Fibroblast of lung (primary cell): ENCODE data around the gene SLAMF9. TPM values are rescaled to one million over a fixed set of nuclear protein-coding genes. Genes with fewer than 3 reads are reported as not detected.

Experiments used
- DNase-seq, 2 donors: peaks; one replicate each; pipeline versions ENCODE4 v3.0.0 to v3.0.0-alpha.2; 2010; ENCODE audit warnings: low read depth in 2 of 2
- H2AFZ ChIP-seq: 2 replicates; pipeline ENCODE4 v1.5.1; 2012; ENCODE audit warnings: low read length, control low read depth, inconsistent platforms
- H3K27ac ChIP-seq: 2 replicates; pipeline ENCODE4 v1.5.1; 2011; ENCODE audit warnings: low read length, control low read depth; ENCODE audit not compliant: insufficient read depth
- H3K27me3 ChIP-seq: 2 replicates; pipeline ENCODE4 v1.5.1; 2011; ENCODE audit warnings: mild to moderate bottlenecking, low read length; ENCODE audit not compliant: control insufficient read depth, insufficient read depth
- H3K36me3 ChIP-seq: 2 replicates; pipeline ENCODE4 v1.5.1; 2011; ENCODE audit warnings: low read length; ENCODE audit not compliant: control insufficient read depth, insufficient read depth
- H3K4me1 ChIP-seq: 2 replicates; pipeline ENCODE4 v1.5.1; 2011; ENCODE audit warnings: low read length; ENCODE audit not compliant: control insufficient read depth, insufficient read depth; ENCODE audit errors: extremely low read depth
- H3K4me2 ChIP-seq: 2 replicates; pipeline ENCODE4 v1.5.1; 2011; ENCODE audit warnings: low read length, control low read depth; ENCODE audit not compliant: insufficient read depth; ENCODE audit errors: extremely low read depth
- H3K4me3 ChIP-seq, 4 experiments: fragments of 200-600 bp in 1 of 4; sonication (generic) in 1 of 4; replicated peaks in 1 of 4; 2 replicates each; pipeline ENCODE4 v1.5.1; 2011 to 2016; ENCODE audit warnings: low read length in 4 of 4, low read depth in 3 of 4, mild to moderate bottlenecking in 3 of 4, control low read depth in 2 of 4, inconsistent platforms in 1 of 4, mixed read lengths in 1 of 4; ENCODE audit not compliant: insufficient read depth in 1 of 4; ENCODE audit errors: control extremely low read depth in 1 of 4
- H3K79me2 ChIP-seq: 2 replicates; pipeline ENCODE4 v1.5.1; 2012; ENCODE audit warnings: mild to moderate bottlenecking, low read length, inconsistent platforms; ENCODE audit not compliant: control insufficient read depth, insufficient read depth
- H3K9ac ChIP-seq: 2 replicates; pipeline ENCODE4 v1.5.1; 2011; ENCODE audit warnings: mild to moderate bottlenecking, low read length, control low read depth; ENCODE audit not compliant: insufficient read depth
- H3K9me3 ChIP-seq: 2 replicates; pipeline ENCODE4 v1.5.1; 2012; ENCODE audit warnings: low read depth, low read length; ENCODE audit not compliant: control insufficient read depth, insufficient read depth
- H4K20me1 ChIP-seq: 2 replicates; pipeline ENCODE4 v1.5.1; 2011; ENCODE audit warnings: low read length; ENCODE audit not compliant: control insufficient read depth, insufficient read depth; ENCODE audit errors: extremely low read depth
- CTCF ChIP-seq, 2 donors: IDR thresholded peaks in 1 of 2; conservative IDR thresholded peaks in 1 of 2; 1 replicate in 1 of 2; 2 replicates in 1 of 2; pipeline ENCODE4 v1.5.1; 2011 to 2012; ENCODE audit warnings: low read length in 2 of 2, control low read depth in 1 of 2, inconsistent platforms in 1 of 2, low read depth in 1 of 2, mild to moderate bottlenecking in 1 of 2
- EZH2 ChIP-seq: IDR thresholded peaks from 2 replicates; pipeline ENCODE4 v1.5.1; 2012; ENCODE audit warnings: low read length, control low read depth, mild to moderate bottlenecking; ENCODE audit errors: missing control alignments
- polyA plus RNA-seq, 2 donors: library from polyadenylated mRNA; depleted of rRNA in 1 of 2; stranded (reverse) in 1 of 2; unstranded in 1 of 2; fragments of >200 nt; gene quantifications; 2 replicates each; pipeline ENCODE4 v1.2.1, GENCODE V29; 2011 to 2012; ENCODE audit warnings: missing spikeins in 1 of 2
- total RNA-seq: library from RNA; depleted of rRNA; stranded (reverse); fragments of >200 nt; gene quantifications from 2 replicates; pipeline ENCODE4 v1.2.1, GENCODE V29; 2014

SLAMF9 gene
- total and polyA plus RNA-seq, 2 donors (not counting 1 experiment from before 2014, with no cell fraction given): not detected

- Histone ChIP-seq H4K20me1 (no peaks in the 10 kb centered on the region), H3K27me3 (no peaks in the 10 kb centered on the region), H3K9me3 (no peaks in the 10 kb centered on the region), H3K79me2 (peaks cover 62% of the 10 kb centered on the region), H3K9ac (peak overlapping the region; percentile 99), H3K36me3 (peaks cover 27% of the 10 kb centered on the region), H3K27ac (peak overlapping the region; percentile 100), H3K4me2 (peak overlapping the region; percentile 96), H2AFZ (no peak overlapping the region), H3K4me1 (peaks cover 36% of the 10 kb centered on the region), H3K4me3 (peak overlapping the region; percentile 44 to 98 (median 85))
- peak; percentile 22 to 97 for DNase-seq
- TF ChIP-seq EZH2: no peak
- no peak for TF ChIP-seq CTCF (conservative IDR thresholded peaks at IDR 0.05 in 1 of 2, IDR thresholded peaks at IDR 0.05 in 1 of 2; ENCODE audit: low read depth in 1 of 2, low read length in 2 of 2)
These were observed 31.4 kb downstream of the SLAMF9 start for GRCh38 chr1:159922511-159923202.

GRCh38 chr1:159921700-159922504 lies 32.1 kb downstream of the SLAMF9 start:
- Histone ChIP-seq H3K9ac (peak overlapping the region; percentile 99), H3K79me2 (peaks cover 63% of the 10 kb centered on the region), H2AFZ (no peak overlapping the region), H3K27me3 (no peaks in the 10 kb centered on the region), H3K9me3 (no peaks in the 10 kb centered on the region), H4K20me1 (no peaks in the 10 kb centered on the region), H3K36me3 (peaks cover 31% of the 10 kb centered on the region), H3K4me1 (peaks cover 40% of the 10 kb centered on the region), H3K27ac (peak overlapping the region; percentile 100), H3K4me3 (peak overlapping the region; percentile 44 to 98 (median 85)), H3K4me2 (peak overlapping the region; percentile 96)
- no peak for TF ChIP-seq EZH2
- no peak for TF ChIP-seq CTCF (conservative IDR thresholded peaks at IDR 0.05 in 1 of 2, IDR thresholded peaks at IDR 0.05 in 1 of 2; ENCODE audit: low read depth in 1 of 2, low read length in 2 of 2)
- peak; percentile 50 to 57 for DNase-seq

GRCh38 chr1:159921251-159921650 lies 32.8 kb downstream of the SLAMF9 start:
- TF ChIP-seq CTCF (conservative IDR thresholded peaks at IDR 0.05 in 1 of 2, IDR thresholded peaks at IDR 0.05 in 1 of 2; ENCODE audit: low read depth in 1 of 2, low read length in 2 of 2) (no peak), EZH2 (no peak)
- Histone ChIP-seq H3K9me3 (no peaks in the 10 kb centered on the region), H3K4me1 (peaks cover 46% of the 10 kb centered on the region), H3K4me3 (peak overlapping the region in 3 of 4 experiments; percentile 44 to 98 (median 78)), H3K36me3 (peaks cover 31% of the 10 kb centered on the region), H3K27me3 (no peaks in the 10 kb centered on the region), H3K79me2 (peaks cover 63% of the 10 kb centered on the region), H3K4me2 (peak overlapping the region; percentile 96), H3K27ac (peak overlapping the region; percentile 100), H2AFZ (no peak overlapping the region), H3K9ac (no peak overlapping the region), H4K20me1 (no peaks in the 10 kb centered on the region)
- DNase-seq: peak in 1 of 2 donors; percentile 28
